NOMO-1 (cell line): ENCODE data around the gene FNBP1.
A peak's percentile ranks its signal among the peaks of the same experiment; 100 is the strongest.
"Not testable (repeated sequence)": the region's sequence is repeated elsewhere in the genome, so short reads cannot be mapped to it uniquely, and the experiment has no call there.

ENCODE experiments used
- DNase-seq, 2 experiments: peaks; one replicate each; lab custom pipeline; 2025; ENCODE audit not compliant: unreplicated experiment in 2 of 2; lab: John Stamatoyannopoulos, UW

Gene FNBP1

GRCh38 chr9:129995409-129996160 lies 47.4 kb downstream of the FNBP1 start:
- peak; percentile 25 to 30 for DNase-seq

GRCh38 chr9:129994882-129995281 lies 48.1 kb downstream of the FNBP1 start:
- DNase-seq: no peak

GRCh38 chr9:129991139-129991538 lies 51.9 kb downstream of the FNBP1 start:
- DNase-seq: not testable (repeated sequence)

- DNase-seq: peak; percentile 42 to 63
These were observed 52.5 kb downstream of the FNBP1 start for GRCh38 chr9:129990269-129991010.

DNA sequence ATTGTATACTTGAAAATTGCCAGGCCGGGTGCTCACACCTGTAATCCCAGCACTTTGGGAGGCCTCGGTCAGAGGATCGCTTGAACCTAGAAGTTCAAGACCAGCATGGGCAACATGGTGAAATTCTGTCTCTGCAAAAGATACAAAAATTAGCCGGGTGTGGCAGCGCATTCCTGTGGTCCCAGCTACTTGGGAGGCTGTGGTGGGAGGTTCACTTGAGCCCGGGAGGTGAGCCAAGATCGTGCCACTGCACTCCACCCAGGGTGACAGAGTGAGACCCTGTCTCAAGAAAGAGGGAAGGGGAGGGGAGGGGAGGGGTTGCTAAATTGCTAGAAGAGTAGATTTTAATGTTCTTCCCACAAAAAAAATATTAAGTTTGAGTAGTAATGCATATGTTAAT lies 53.2 kb downstream of the FNBP1 start:
- no peak for DNase-seq

GRCh38 chr9:129989362-129989708 lies 53.7 kb downstream of the FNBP1 start:
- no peak for DNase-seq

- DNase-seq: no peak
These were observed 54.2 kb downstream of the FNBP1 start for GRCh38 chr9:129988607-129989361.

DNA sequence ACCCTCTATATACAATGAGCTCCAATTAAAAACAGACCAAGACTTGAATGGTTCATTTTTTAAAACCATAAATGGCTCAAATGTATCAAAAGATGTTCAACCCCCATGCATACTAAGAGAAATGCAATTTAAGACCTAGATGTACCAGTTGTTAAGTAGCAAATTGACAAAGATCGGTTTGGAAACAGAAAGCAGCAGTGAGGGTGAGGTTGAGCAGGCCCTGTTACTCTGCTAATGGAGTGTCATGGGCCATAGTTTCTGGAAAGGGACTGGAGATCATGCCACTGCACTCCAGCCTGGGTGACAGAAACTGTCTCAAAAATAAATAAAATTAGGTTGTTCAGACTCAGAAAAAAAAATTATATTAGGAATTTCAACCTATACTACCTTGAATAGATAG lies 55.0 kb downstream of the FNBP1 start:
- no peak for DNase-seq

DNA sequence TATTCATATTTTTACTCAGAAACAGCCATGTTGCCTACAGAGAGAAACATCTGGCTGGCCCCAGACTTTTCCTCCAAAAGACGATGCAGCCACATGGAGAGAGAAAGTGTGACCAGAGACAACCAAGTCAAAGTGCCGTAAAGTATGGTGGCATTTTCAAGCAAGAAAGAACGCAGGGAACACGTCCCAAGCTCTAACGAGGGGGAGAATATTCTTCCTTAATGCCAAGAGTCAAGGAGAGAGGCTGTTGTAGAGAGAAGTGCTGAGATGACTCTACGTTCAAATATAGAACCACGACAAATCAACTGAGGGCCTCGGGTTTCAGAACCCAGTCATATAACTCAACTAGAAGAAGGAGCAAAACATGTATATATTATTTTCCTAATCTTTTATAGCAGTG lies 55.9 kb downstream of the FNBP1 start:
- DNase-seq: no peak

DNA sequence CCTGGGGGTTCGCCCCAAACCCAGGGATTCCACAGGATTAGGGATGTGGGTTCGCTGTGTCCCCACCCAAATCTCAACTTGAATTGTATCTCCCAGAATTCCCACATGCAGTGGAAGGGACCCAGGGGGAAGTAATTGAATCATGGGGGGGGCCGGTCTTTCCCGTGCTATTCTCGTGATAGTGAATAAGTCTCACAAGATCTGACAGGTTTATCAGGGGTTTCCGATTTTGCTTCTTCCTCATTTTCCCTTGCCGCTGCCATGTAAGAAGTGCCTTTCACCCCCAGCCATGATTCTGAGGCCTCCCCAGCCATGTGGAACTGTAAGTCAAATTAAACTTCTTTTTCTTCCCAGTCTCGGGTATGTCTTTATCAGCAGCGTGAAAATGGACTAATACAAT lies 58.4 kb downstream of the FNBP1 start:
- not testable (repeated sequence) for DNase-seq

DNA sequence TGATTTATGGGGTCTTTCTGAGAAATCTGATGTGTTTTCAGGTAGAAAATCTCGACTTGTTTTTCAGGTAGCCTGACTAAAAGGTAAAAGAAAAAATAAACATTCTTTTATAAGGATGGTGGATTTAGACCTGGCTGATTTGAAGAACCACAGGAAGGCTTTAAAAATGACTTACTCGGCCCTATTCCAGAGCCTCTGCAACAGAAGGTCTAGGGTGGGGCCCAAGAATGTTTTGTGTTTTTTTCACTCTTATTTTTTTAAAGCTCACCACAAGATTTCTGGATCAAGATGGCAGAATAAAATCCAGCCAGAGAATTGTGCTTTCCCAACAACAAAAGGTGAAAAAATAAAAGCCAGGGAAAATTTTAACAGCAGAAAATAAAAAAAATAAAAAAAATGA lies 59.1 kb downstream of the FNBP1 start:
- no peak for DNase-seq

- no peak for DNase-seq
These were observed 61.6 kb downstream of the FNBP1 start for GRCh38 chr9:129981180-129981907.

GRCh38 chr9:129980224-129980623 lies 62.8 kb downstream of the FNBP1 start:
- DNase-seq: not testable (repeated sequence)

GRCh38 chr9:129979071-129979745 lies 63.8 kb downstream of the FNBP1 start:
- no peak for DNase-seq

- no peak for DNase-seq
These were observed 70.2 kb downstream of the FNBP1 start for GRCh38 chr9:129972816-129973215.

GRCh38 chr9:129968690-129969485 lies 74.1 kb downstream of the FNBP1 start:
- peak in 1 of 2 experiments; percentile 24 for DNase-seq

- no peak for DNase-seq
These were observed 77.9 kb downstream of the FNBP1 start for GRCh38 chr9:129964901-129965734.

DNA sequence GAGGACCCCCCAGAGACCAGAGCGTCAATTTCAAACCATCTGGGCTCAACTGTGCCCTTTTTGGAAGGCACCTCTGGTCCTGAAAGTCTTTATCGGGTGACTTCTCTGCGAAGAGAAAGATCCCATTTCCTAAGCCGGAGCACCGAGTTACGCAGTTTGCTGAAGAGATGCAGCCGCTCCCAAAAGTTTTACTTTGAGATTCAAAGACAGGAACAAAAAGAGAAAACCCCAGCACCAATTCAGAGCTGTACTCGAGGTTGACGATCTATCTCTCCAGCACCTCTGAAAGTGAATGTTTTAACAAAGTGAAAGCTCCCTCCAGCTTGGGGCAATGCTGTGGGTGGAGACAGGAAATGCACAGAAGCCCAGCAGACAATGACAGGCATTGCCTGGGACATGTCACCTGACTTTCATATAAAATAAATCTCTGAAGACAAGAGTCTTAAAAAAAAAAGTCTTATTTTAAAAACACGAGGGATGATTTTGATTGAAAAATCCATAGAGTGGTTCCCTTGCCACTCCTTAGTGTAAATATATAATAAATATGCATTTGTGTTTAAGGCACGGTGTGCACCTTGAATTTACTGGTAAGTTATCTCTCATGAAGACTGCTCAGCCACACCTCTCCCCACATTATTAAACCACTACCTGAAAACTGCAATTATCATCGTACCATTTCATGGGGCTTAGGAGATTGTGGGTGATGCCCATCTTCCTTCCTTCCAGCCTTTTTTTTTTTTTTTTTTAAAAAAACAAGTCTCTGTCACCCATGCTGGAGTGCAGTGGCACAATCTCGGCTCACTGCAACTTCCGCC lies 79.9 kb downstream of the FNBP1 start:
- DNase-seq: peak; percentile 12 to 60
